ENCODE measurements around the gene HIBCH.
"Not testable (repeated sequence)": the region's sequence is repeated elsewhere in the genome, so short reads cannot be mapped to it uniquely, and the experiment has no call there.

Gene HIBCH

GRCh38 chr2:190261851-190262250 lies 57.8 kb downstream of the HIBCH start:
- no peaks in the 10 kb centered on the region for H3K27me3 Mint-ChIP-seq (ENCODE audit: low read depth)
- no peaks in the 10 kb centered on the region for H3K4me1 Mint-ChIP-seq (ENCODE audit: low read depth)
- peaks cover 28% of the 10 kb centered on the region for H3K36me3 Mint-ChIP-seq (ENCODE audit: low read depth)
- no peak overlapping the region for H3K27ac Mint-ChIP-seq
- H3K9me3 Mint-ChIP-seq = peaks cover 26% of the 10 kb centered on the region
- H3K4me3 Mint-ChIP-seq = no peak overlapping the region

DNA sequence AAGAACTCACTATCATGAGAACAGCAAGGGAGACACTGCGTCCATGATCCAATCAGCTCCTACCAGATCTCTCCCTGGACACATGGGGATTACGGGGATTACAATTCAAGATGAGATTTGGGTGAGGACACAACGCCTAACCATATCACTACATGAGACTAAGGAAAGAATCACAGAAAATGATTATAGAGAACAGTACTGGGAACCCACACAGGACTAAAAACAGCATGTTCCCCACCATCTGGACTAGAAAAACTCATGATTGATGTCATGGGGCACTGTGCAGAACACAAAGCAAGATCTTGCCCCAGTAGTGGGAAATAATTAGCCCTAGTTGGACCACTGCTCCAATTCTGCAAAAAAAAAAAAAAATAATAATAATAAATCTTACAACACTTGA lies 63.5 kb downstream of the HIBCH start:
- Mint-ChIP-seq H3K4me3 (no peak overlapping the region), H3K27me3 (ENCODE audit: low read depth) (no peaks in the 10 kb centered on the region), H3K4me1 (ENCODE audit: low read depth) (peaks cover 1% of the 10 kb centered on the region), H3K9me3 (peaks cover 23% of the 10 kb centered on the region), H3K27ac (no peak overlapping the region), H3K36me3 (ENCODE audit: low read depth) (peaks cover 35% of the 10 kb centered on the region)

GRCh38 chr2:190255676-190256075 lies 64.0 kb downstream of the HIBCH start:
- H3K27me3 Mint-ChIP-seq (ENCODE audit: low read depth) = no peaks in the 10 kb centered on the region
- peaks cover 23% of the 10 kb centered on the region for H3K9me3 Mint-ChIP-seq
- H3K27ac Mint-ChIP-seq = no peak overlapping the region
- no peak overlapping the region for H3K4me3 Mint-ChIP-seq
- peaks cover 35% of the 10 kb centered on the region for H3K36me3 Mint-ChIP-seq (ENCODE audit: low read depth)
- peaks cover 1% of the 10 kb centered on the region for H3K4me1 Mint-ChIP-seq (ENCODE audit: low read depth)

DNA sequence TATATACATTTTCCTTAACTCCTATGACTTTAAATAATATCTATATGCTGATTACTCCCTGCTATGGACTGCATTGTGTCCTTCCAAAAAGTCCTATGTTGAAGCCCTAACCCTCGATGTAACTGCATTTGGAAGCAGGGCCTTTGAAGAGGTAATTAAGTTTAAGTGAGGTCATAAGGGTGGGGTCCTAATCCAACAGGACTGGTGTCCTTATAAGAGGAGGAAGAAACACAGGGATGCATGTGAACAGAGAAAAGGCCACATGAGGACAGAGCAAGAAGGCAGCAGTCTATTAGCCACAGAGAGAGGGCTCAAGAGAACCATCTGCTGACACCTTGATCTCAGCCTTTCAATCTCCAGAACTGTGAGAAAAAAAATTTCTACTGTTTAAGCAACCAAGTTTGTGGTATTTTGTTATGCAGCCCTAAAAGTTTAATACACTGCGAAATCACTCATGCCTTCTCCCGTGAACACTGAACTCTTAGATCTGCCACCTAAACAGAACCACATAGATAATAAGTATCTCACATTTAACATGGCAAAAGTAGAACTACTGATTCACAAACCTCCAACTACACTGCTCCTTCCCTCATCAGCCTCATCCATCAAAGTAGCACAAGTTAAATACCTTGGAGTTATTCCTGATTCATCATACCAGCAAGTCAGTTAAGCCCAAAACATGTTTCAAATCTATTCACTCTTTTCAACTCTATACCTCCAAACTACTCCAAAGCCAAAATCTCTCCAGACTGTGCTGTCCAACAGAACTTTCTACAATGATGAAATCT lies 65.4 kb downstream of the HIBCH start:
- Mint-ChIP-seq H3K27ac (no peak overlapping the region), H3K4me1 (ENCODE audit: low read depth) (peaks cover 1% of the 10 kb centered on the region), H3K4me3 (no peak overlapping the region), H3K9me3 (peaks cover 23% of the 10 kb centered on the region), H3K27me3 (ENCODE audit: low read depth) (no peaks in the 10 kb centered on the region), H3K36me3 (ENCODE audit: low read depth) (peaks cover 31% of the 10 kb centered on the region)

DNA sequence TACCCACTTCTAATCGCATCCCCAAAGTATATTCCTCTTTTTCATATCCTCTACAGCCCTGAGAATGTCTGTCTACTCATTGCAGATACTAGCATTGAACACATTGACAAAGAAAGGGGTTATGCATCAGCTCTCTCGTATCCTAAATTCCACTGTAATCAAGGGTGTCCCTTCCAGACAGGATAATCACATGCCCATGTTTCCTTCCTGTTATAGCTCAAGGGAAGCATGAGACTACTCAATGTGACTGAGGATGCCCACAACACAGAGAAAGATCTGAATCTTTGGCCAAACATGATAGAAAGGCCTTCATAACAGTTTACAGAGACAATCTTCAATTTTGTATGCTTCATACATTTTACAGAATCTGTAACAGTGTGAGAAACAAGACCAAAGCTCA lies 69.2 kb downstream of the HIBCH start:
- Mint-ChIP-seq H3K4me3 (no peak overlapping the region), H3K27ac (no peak overlapping the region), H3K9me3 (no peaks in the 10 kb centered on the region), H3K36me3 (ENCODE audit: low read depth) (peaks cover 11% of the 10 kb centered on the region), H3K4me1 (ENCODE audit: low read depth) (no peaks in the 10 kb centered on the region), H3K27me3 (ENCODE audit: low read depth) (no peaks in the 10 kb centered on the region)

DNA sequence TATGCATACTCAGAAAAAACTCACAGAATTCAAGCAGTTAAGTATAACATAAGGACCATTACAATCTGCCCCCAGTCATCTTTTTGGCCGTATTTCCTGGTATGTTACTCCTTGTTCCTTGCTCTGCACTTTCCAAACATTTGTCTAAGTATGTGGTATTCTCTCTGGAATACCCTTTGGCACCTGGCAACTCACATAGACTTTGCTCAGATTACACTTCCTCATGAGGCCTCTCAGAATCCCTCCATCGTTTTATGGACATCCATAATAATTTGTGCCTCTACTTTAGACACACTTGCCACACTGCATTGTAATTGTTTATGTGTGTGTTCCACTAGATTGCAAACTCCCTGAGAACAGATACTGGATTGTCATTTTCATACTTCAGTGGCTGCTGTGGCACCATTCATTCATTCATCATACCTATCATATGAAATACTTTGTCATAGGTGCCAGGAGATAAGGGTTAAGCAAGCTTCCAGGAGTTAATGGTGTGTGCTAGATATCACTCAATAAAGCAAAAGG lies 84.0 kb downstream of the HIBCH start:
- no peaks in the 10 kb centered on the region for H3K4me1 Mint-ChIP-seq (ENCODE audit: low read depth)
- no peak overlapping the region for H3K27ac Mint-ChIP-seq
- peaks cover 18% of the 10 kb centered on the region for H3K36me3 Mint-ChIP-seq (ENCODE audit: low read depth)
- no peak overlapping the region for H3K4me3 Mint-ChIP-seq
- peaks cover 3% of the 10 kb centered on the region for H3K9me3 Mint-ChIP-seq
- no peaks in the 10 kb centered on the region for H3K27me3 Mint-ChIP-seq (ENCODE audit: low read depth)

GRCh38 chr2:190235101-190235500 lies 84.5 kb downstream of the HIBCH start:
- no peaks in the 10 kb centered on the region for H3K27me3 Mint-ChIP-seq (ENCODE audit: low read depth)
- H3K27ac Mint-ChIP-seq = no peak overlapping the region
- no peaks in the 10 kb centered on the region for H3K9me3 Mint-ChIP-seq
- H3K4me3 Mint-ChIP-seq = no peak overlapping the region
- peaks cover 13% of the 10 kb centered on the region for H3K36me3 Mint-ChIP-seq (ENCODE audit: low read depth)
- no peaks in the 10 kb centered on the region for H3K4me1 Mint-ChIP-seq (ENCODE audit: low read depth)

DNA sequence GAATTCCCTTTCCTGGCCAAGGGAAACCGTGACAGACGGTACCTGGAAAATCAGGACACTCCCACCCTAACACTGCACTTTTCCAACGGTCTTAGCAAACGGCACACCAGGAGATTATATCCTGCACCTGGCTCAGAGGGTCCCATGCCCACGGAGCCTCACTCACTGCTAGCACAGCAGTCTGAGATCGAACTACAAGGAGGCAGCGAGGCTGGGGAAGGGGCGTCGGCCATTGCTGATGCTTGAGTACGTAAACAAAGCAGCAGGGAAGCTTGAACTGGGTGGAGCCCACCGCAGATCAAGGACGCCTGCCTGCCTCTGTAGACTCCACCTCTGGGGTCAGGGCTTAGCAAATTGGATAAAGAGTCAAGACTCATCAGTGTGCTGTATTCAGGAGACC lies 95.6 kb downstream of the HIBCH start:
- H3K4me1 Mint-ChIP-seq (ENCODE audit: low read depth); H3K27me3 Mint-ChIP-seq (ENCODE audit: low read depth); H3K4me3 Mint-ChIP-seq; H3K27ac Mint-ChIP-seq: not testable (repeated sequence)
- Mint-ChIP-seq H3K36me3 (ENCODE audit: low read depth) (peaks cover 39% of the 10 kb centered on the region), H3K9me3 (peaks cover 20% of the 10 kb centered on the region)

- H3K27me3 Mint-ChIP-seq (ENCODE audit: low read depth); H3K4me1 Mint-ChIP-seq (ENCODE audit: low read depth); H3K27ac Mint-ChIP-seq; H3K4me3 Mint-ChIP-seq: not testable (repeated sequence)
- Mint-ChIP-seq H3K36me3 (ENCODE audit: low read depth) (peaks cover 35% of the 10 kb centered on the region), H3K9me3 (peaks cover 14% of the 10 kb centered on the region)
Measured at GRCh38 chr2:190222745-190223144, 96.9 kb downstream of the HIBCH start.

DNA sequence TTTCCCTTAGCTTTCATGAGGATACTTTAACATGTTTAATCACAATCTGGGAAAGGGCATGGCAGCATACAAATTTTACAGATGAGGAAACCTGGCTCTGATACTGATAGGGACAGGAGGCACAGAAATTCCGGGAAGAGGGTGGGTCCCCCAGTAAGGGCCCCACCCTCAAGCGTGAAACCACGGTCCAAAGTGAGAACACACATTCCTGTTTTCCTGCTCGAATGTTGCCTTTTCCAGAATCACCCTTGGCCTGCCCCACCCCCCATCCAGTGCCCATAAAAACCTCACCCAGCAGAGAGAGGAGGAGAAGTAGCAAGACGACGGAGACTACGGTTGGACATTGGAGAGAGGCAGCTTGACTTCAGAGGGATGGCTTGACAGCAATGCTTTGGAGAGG lies 98.2 kb downstream of the HIBCH start:
- H3K27ac Mint-ChIP-seq = no peak overlapping the region

GRCh38 chr2:190219186-190219585 lies 100.4 kb downstream of the HIBCH start:
- Mint-ChIP-seq H3K4me1 (ENCODE audit: low read depth) (peaks cover 7% of the 10 kb centered on the region), H3K36me3 (ENCODE audit: low read depth) (peaks cover 15% of the 10 kb centered on the region), H3K27ac (no peak overlapping the region), H3K4me3 (no peak overlapping the region), H3K9me3 (no peaks in the 10 kb centered on the region), H3K27me3 (ENCODE audit: low read depth) (no peaks in the 10 kb centered on the region)

More for the DNA sequence above, 98.2 kb downstream of the HIBCH start:
- H3K4me3 Mint-ChIP-seq = no peak overlapping the region
- no peaks in the 10 kb centered on the region for H3K27me3 Mint-ChIP-seq (ENCODE audit: low read depth)
- peaks cover 8% of the 10 kb centered on the region for H3K9me3 Mint-ChIP-seq
- H3K4me1 Mint-ChIP-seq (ENCODE audit: low read depth) = peaks cover 2% of the 10 kb centered on the region
- peaks cover 28% of the 10 kb centered on the region for H3K36me3 Mint-ChIP-seq (ENCODE audit: low read depth)

- Mint-ChIP-seq H3K27me3 (ENCODE audit: low read depth) (no peaks in the 10 kb centered on the region), H3K4me1 (ENCODE audit: low read depth) (peaks cover 7% of the 10 kb centered on the region), H3K9me3 (no peaks in the 10 kb centered on the region), H3K4me3 (no peak overlapping the region), H3K27ac (no peak overlapping the region), H3K36me3 (ENCODE audit: low read depth) (peaks cover 6% of the 10 kb centered on the region)
Measured at GRCh38 chr2:190217616-190218015, 102.0 kb downstream of the HIBCH start.

GRCh38 chr2:190216829-190217228 lies 102.8 kb downstream of the HIBCH start:
- H3K36me3 Mint-ChIP-seq (ENCODE audit: low read depth) = peaks cover 6% of the 10 kb centered on the region
- peaks cover 7% of the 10 kb centered on the region for H3K4me1 Mint-ChIP-seq (ENCODE audit: low read depth)
- H3K27ac Mint-ChIP-seq = no peak overlapping the region
- no peaks in the 10 kb centered on the region for H3K9me3 Mint-ChIP-seq
- H3K27me3 Mint-ChIP-seq (ENCODE audit: low read depth) = no peaks in the 10 kb centered on the region
- H3K4me3 Mint-ChIP-seq = no peak overlapping the region

DNA sequence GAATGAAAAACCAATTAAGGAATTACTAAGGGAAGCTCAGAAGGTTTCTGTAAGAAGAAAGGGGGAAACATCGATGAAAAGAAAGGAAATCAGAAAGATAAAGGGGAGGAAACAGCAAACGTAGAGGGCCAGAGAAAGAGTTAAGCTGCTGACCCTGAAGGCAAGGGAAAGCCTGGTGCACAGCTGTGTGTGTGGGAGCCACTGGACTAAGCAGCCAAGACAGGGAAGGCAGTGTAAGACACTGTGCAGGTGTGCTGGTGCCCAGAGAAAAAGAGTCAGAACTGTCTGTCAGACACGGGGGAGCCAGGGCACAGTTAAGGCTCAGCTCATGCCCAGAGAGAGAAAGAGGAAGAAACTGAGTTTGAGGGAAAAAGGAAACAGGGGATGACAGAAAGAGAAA lies 104.0 kb downstream of the HIBCH start:
- Mint-ChIP-seq H3K4me1 (ENCODE audit: low read depth) (peaks cover 5% of the 10 kb centered on the region), H3K9me3 (no peaks in the 10 kb centered on the region), H3K27me3 (ENCODE audit: low read depth) (no peaks in the 10 kb centered on the region), H3K4me3 (no peak overlapping the region), H3K27ac (no peak overlapping the region), H3K36me3 (ENCODE audit: low read depth) (peaks cover 3% of the 10 kb centered on the region)

GRCh38 chr2:190214426-190215194 lies 105.0 kb downstream of the HIBCH start:
- H3K36me3 Mint-ChIP-seq (ENCODE audit: low read depth) = peaks cover 3% of the 10 kb centered on the region
- no peaks in the 10 kb centered on the region for H3K27me3 Mint-ChIP-seq (ENCODE audit: low read depth)
- peaks cover 5% of the 10 kb centered on the region for H3K4me1 Mint-ChIP-seq (ENCODE audit: low read depth)
- H3K9me3 Mint-ChIP-seq = no peaks in the 10 kb centered on the region
- H3K27ac Mint-ChIP-seq = no peak overlapping the region
- H3K4me3 Mint-ChIP-seq = no peak overlapping the region

All from T-helper 1 cell treated with Interleukin-12 subunit alpha and Interleukin-12 subunit beta and Interleukin-4 antibody, amounts not matched to agents 30 μg/mL and 1 μg/mL, for 36 hours (primary cell).